T-helper 17 cell (primary cell): ENCODE data around the gene RDH11. TPM values are rescaled to one million over a fixed set of nuclear protein-coding genes. Genes with fewer than 3 reads are reported as not detected.

ENCODE experiments used
- ATAC-seq: fragments of 150-1000 bp; cut with Tn5 transposase; 2 replicates; pipeline ENCODE4 v1.10.0; 2021; ENCODE audit warnings: mild to moderate bottlenecking, moderate library complexity
- DNase-seq, 3 donors: peaks; one replicate each; pipeline versions ENCODE4 v3.0.0 to v3.0.0-alpha.2; 2020 to 2021
- H3K9me3 ChIP-seq: one replicate; pipeline ENCODE4 v1.7.0; 2013; ENCODE audit warnings: low read length, mild to moderate bottlenecking; ENCODE audit not compliant: control insufficient read depth, poor library complexity, severe bottlenecking
- H3K27ac Mint-ChIP-seq: one replicate; pipeline ENCODE4 v1.8.0; 2022; ENCODE audit warnings: mild to moderate bottlenecking, moderate library complexity, mixed read lengths
- H3K27me3 Mint-ChIP-seq: one replicate; pipeline ENCODE4 v1.8.0; 2022; ENCODE audit warnings: mixed read lengths
- H3K36me3 Mint-ChIP-seq: one replicate; pipeline ENCODE4 v1.8.0; 2022; ENCODE audit warnings: low read depth, mixed read lengths
- H3K4me1 Mint-ChIP-seq: one replicate; pipeline ENCODE4 v1.8.0; 2022; ENCODE audit warnings: mild to moderate bottlenecking, mixed read lengths
- H3K4me3 Mint-ChIP-seq: one replicate; pipeline ENCODE4 v1.8.0; 2022; ENCODE audit warnings: mild to moderate bottlenecking, moderate library complexity, mixed read lengths
- total RNA-seq, 4 donors: library from RNA in 2 of 4; stranded (reverse) in 2 of 4; gene quantifications; one replicate each; pipeline ENCODE4 v1.2.3 and lab custom pipeline; 2022 to 2026

The RDH11 gene
- total RNA-seq, 2 donors from 2014 or later: 23.4 to 34.4 TPM

GRCh38 chr14:67694791-67695393 is 672 bp downstream of the RDH11 start:
- H3K27me3 Mint-ChIP-seq: no peaks in the 10 kb centered on the region
- H3K36me3 Mint-ChIP-seq: peaks cover 2% of the 10 kb centered on the region
- DNase-seq (peak; percentile 17 to 51 (median 28)), ATAC-seq (peak; percentile 72)
- H3K27ac Mint-ChIP-seq: peak overlapping the region; percentile 94
- H3K4me3 Mint-ChIP-seq: peak overlapping the region; percentile 98
- H3K4me1 Mint-ChIP-seq: peaks cover 28% of the 10 kb centered on the region
- no peaks in the 10 kb centered on the region for H3K9me3 ChIP-seq

DNA sequence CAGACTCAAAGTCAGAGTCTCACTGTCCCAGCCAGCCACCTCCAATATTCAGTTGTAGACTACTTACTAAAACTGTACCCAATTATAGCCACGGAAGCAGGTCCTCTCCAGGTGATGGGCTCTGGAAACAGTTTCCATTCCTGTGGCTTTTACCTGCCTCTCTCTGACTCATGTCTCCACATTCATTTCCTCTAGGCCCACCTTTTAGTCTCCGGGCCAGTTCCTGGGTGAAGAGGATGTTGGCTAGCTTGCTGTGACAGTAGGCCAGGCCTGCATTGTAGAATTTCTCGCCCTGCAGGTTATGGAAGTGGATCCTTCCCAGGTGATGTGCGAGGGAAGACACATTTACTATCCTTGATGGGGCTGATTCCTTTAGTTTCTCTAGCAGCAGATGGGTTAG is 5.6 kb downstream of the RDH11 start:
- Mint-ChIP-seq H3K36me3 (peaks cover 15% of the 10 kb centered on the region), H3K27me3 (no peaks in the 10 kb centered on the region), H3K4me3 (no peak overlapping the region), H3K27ac (peak overlapping the region; percentile 2), H3K4me1 (peaks cover 27% of the 10 kb centered on the region)
- ATAC-seq (no peak), DNase-seq (no peak)
- no peaks in the 10 kb centered on the region for H3K9me3 ChIP-seq

GRCh38 chr14:67683842-67684241 is 11.7 kb downstream of the RDH11 start:
- ATAC-seq (no peak), DNase-seq (no peak)
- peaks cover 10% of the 10 kb centered on the region for H3K4me1 Mint-ChIP-seq
- H3K4me3 Mint-ChIP-seq: no peak overlapping the region
- no peaks in the 10 kb centered on the region for H3K27me3 Mint-ChIP-seq
- peak overlapping the region; percentile 14 for H3K27ac Mint-ChIP-seq
- peaks cover 8% of the 10 kb centered on the region for H3K36me3 Mint-ChIP-seq
- no peaks in the 10 kb centered on the region for H3K9me3 ChIP-seq

- no peaks in the 10 kb centered on the region for H3K9me3 ChIP-seq
- peak overlapping the region; percentile 70 for H3K27ac Mint-ChIP-seq
- no peak for ATAC-seq
- H3K4me3 Mint-ChIP-seq: no peak overlapping the region
- peaks cover 1% of the 10 kb centered on the region for H3K36me3 Mint-ChIP-seq
- peaks cover 19% of the 10 kb centered on the region for H3K4me1 Mint-ChIP-seq
- H3K27me3 Mint-ChIP-seq: no peaks in the 10 kb centered on the region
- DNase-seq: no peak
Observed at GRCh38 chr14:67680941-67681340, 14.6 kb downstream of the RDH11 start.

- Mint-ChIP-seq H3K4me1 (peaks cover 19% of the 10 kb centered on the region), H3K27me3 (no peaks in the 10 kb centered on the region), H3K4me3 (no peak overlapping the region), H3K36me3 (no peaks in the 10 kb centered on the region), H3K27ac (peak overlapping the region; percentile 70)
- DNase-seq (no peak), ATAC-seq (peak; percentile 65)
- no peaks in the 10 kb centered on the region for H3K9me3 ChIP-seq
Observed at GRCh38 chr14:67680121-67680602, 15.4 kb downstream of the RDH11 start.

DNA sequence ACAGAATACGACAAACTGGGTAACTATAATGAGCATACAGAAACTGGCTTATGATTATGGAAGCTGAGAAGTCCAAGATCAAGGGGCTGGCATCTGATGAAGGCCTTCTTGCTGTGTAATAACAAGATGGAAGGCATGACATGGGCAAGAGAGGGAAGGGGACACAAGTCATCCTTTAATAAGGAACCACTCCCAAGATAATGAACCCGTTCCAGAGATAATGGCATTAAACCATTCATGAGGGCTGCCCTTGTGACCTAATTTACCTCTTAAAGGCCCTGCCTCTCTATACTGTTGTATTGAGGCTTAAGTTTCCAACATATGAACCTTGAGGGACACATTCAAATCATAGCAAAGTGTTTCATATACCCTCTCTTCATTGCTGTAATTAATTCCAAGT is 16.6 kb downstream of the RDH11 start:
- DNase-seq (no peak), ATAC-seq (no peak)
- H3K27ac Mint-ChIP-seq: peak overlapping the region; percentile 49
- no peak overlapping the region for H3K4me3 Mint-ChIP-seq
- no peaks in the 10 kb centered on the region for H3K27me3 Mint-ChIP-seq
- no peaks in the 10 kb centered on the region for H3K9me3 ChIP-seq
- H3K36me3 Mint-ChIP-seq: no peaks in the 10 kb centered on the region
- peaks cover 17% of the 10 kb centered on the region for H3K4me1 Mint-ChIP-seq

- Mint-ChIP-seq H3K36me3 (no peaks in the 10 kb centered on the region), H3K4me3 (peak overlapping the region; percentile 95), H3K4me1 (peaks cover 31% of the 10 kb centered on the region), H3K27ac (peak overlapping the region; percentile 93), H3K27me3 (no peaks in the 10 kb centered on the region)
- ATAC-seq (no peak), DNase-seq (no peak)
- H3K9me3 ChIP-seq: no peaks in the 10 kb centered on the region
Observed at GRCh38 chr14:67675219-67675582, 20.4 kb downstream of the RDH11 start.

- Mint-ChIP-seq H3K4me3 (peak within 1 kb of the TSS; percentile 95), H3K4me1 (peaks cover 33% of the 10 kb centered on the region), H3K27me3 (no peaks in the 10 kb centered on the region), H3K27ac (peak within 1 kb of the TSS; percentile 93), H3K36me3 (no peaks in the 10 kb centered on the region)
- peak; percentile 94 for ATAC-seq
- H3K9me3 ChIP-seq: no peaks in the 10 kb centered on the region
- DNase-seq: peak; percentile 65 to 69 (median 68)
Observed at GRCh38 chr14:67674480-67675218, 20.9 kb downstream of the RDH11 start, which contains the start of gene VTI1B. Gene VTI1B, minus strand, starts transcription at chr14:67674632. Its CDS starts 143 bp downstream, at chr14:67674489.

DNA sequence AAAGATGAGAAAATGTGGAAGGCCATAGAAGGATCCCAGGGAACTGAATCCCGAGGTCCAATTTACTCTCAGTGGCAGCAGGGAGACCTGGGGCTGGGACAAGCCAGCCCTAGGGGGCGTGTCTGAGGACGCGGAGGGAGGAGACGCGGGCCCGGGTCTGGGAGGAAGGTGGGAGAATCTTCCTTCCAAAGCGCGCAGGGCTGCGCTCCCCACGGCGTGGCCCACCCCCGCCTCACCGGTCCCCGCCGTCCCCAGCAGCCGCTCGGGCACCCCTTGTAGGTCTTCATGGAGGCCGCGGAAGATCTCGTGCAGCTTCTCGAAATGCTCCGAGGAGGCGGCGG is 21.5 kb downstream of the RDH11 start:
- Mint-ChIP-seq H3K27me3 (no peaks in the 10 kb centered on the region), H3K27ac (peak overlapping the region; percentile 93), H3K36me3 (no peaks in the 10 kb centered on the region)

DNA sequence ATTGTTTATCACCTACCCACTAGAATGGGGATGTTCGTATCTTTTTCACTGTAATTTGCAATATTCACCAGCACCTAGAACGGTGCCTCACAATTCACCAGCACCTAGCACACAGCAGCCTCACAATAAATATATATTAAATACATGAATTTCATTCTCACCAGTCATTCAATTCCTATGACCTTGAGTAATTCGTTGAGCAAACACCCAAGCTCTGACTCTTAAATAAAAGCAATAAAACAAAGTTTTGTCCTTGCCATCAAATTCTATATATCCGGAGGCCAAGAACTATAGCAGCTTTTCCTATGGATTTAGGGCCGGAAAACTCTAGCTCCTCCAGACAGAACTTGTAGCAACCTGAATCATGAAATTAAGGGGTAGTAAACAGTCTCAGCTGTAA is 22.1 kb downstream of the RDH11 start:
- H3K4me3 Mint-ChIP-seq: peak overlapping the region; percentile 95
- peaks cover 41% of the 10 kb centered on the region for H3K4me1 Mint-ChIP-seq
- no peaks in the 10 kb centered on the region for H3K36me3 Mint-ChIP-seq

More for the DNA sequence above, 21.5 kb downstream of the RDH11 start:
- H3K9me3 ChIP-seq: no peaks in the 10 kb centered on the region
- peak; percentile 67 for ATAC-seq
- peaks cover 38% of the 10 kb centered on the region for H3K4me1 Mint-ChIP-seq
- H3K4me3 Mint-ChIP-seq: peak overlapping the region; percentile 95
- peak; percentile 42 to 58 (median 54) for DNase-seq

GRCh38 chr14:67668559-67668958 is 27.0 kb downstream of the RDH11 start:
- Mint-ChIP-seq H3K4me3 (no peak overlapping the region), H3K36me3 (no peaks in the 10 kb centered on the region), H3K27ac (peak overlapping the region; percentile 59), H3K27me3 (no peaks in the 10 kb centered on the region), H3K4me1 (peaks cover 45% of the 10 kb centered on the region)
- no peak for DNase-seq
- no peaks in the 10 kb centered on the region for H3K9me3 ChIP-seq
- no peak for ATAC-seq

More for the DNA sequence above, 22.1 kb downstream of the RDH11 start:
- ATAC-seq (no peak), DNase-seq (no peak)
- H3K27ac Mint-ChIP-seq: peak overlapping the region; percentile 93
- H3K27me3 Mint-ChIP-seq: no peaks in the 10 kb centered on the region
- no peaks in the 10 kb centered on the region for H3K9me3 ChIP-seq

- Mint-ChIP-seq H3K4me1 (peaks cover 37% of the 10 kb centered on the region), H3K27ac (peak overlapping the region; percentile 86), H3K4me3 (peak overlapping the region; percentile 2), H3K36me3 (no peaks in the 10 kb centered on the region), H3K27me3 (no peaks in the 10 kb centered on the region)
- H3K9me3 ChIP-seq: no peaks in the 10 kb centered on the region
- peak; percentile 91 for ATAC-seq
- DNase-seq: peak in 1 of 3 donors; percentile 24
Observed at GRCh38 chr14:67666750-67667449, 28.7 kb downstream of the RDH11 start.

GRCh38 chr14:67665868-67666267 is 29.7 kb downstream of the RDH11 start:
- Mint-ChIP-seq H3K27ac (peak overlapping the region; percentile 86), H3K27me3 (no peaks in the 10 kb centered on the region), H3K4me3 (no peak overlapping the region), H3K4me1 (peaks cover 32% of the 10 kb centered on the region), H3K36me3 (no peaks in the 10 kb centered on the region)
- H3K9me3 ChIP-seq: no peaks in the 10 kb centered on the region
- ATAC-seq (no peak), DNase-seq (no peak)
